GM12864 (cell line): ENCODE data around the gene PIR.

Source experiments
- DNase-seq: peaks from one replicate; pipeline ENCODE4 v3.0.0-alpha.2; 2011; ENCODE audit warnings: low read depth
- H3K4me3 ChIP-seq: 2 replicates; pipeline ENCODE4 v1.5.1; 2011; ENCODE audit warnings: mild to moderate bottlenecking, low read depth, low read length, control low read depth
- TF ChIP-seq, protein P1 (sequence below): IDR thresholded peaks from 2 replicates; pipeline ENCODE4 v1.5.1; 2011; ENCODE audit warnings: low read depth, mild to moderate bottlenecking, moderate library complexity, low read length, control low read depth, inconsistent platforms; ENCODE audit errors: missing control alignments

The PIR gene

DNA sequence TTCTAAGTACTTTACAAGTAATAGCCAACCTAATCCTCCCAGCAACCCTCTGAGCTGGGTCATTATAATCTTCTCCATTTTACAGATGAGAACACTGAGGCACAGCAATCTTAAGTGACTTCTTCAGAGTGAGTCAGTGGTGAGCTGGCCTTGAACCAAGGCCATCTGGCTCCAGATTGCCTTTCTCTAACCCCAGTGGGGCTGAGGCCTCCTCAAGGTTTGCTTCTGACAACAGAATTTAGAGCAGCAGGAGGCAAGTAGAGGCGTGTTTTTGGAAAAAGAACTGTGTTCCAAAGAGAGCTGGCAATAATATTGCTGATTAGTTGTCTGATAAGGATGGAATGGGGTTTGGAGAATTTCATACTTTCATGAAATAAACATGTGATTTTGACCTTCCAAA is 41.2 kb downstream of the PIR start:
- no peak for DNase-seq
- TF ChIP-seq, protein P1, sequence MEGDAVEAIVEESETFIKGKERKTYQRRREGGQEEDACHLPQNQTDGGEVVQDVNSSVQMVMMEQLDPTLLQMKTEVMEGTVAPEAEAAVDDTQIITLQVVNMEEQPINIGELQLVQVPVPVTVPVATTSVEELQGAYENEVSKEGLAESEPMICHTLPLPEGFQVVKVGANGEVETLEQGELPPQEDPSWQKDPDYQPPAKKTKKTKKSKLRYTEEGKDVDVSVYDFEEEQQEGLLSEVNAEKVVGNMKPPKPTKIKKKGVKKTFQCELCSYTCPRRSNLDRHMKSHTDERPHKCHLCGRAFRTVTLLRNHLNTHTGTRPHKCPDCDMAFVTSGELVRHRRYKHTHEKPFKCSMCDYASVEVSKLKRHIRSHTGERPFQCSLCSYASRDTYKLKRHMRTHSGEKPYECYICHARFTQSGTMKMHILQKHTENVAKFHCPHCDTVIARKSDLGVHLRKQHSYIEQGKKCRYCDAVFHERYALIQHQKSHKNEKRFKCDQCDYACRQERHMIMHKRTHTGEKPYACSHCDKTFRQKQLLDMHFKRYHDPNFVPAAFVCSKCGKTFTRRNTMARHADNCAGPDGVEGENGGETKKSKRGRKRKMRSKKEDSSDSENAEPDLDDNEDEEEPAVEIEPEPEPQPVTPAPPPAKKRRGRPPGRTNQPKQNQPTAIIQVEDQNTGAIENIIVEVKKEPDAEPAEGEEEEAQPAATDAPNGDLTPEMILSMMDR = no peak
- no peak overlapping the region for H3K4me3 ChIP-seq

DNA sequence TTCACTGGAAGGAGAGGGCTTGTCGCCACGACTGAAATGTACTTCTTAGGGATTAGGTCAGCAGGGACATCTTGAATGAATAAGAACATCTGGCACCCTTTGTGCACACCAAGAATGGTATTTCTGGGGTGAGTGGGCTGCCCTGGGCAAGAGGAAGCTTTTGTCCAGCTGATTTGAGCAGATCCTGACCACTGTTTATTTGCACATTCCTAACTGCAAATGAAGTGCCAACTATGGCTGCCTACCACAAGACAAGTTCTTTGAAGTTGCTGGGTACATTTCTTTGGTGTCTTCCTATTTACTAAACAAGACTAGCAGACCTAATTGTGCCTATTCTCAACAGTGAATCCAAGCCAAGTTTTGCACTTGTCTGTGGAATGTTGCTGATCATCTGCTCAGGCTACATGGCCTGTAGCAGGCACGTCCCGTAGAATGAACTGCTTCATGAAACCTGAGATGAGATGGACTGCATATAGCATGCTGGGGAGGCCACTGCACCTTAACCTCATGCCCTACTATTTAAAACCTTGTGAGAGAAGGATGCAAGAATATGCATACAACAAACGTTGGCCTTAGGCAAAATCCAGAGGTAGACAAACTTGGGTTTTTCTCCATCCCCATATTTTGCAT is 45.0 kb downstream of the PIR start:
- no peak overlapping the region for H3K4me3 ChIP-seq
- TF ChIP-seq, protein P1 = no peak
- DNase-seq = no peak

DNA sequence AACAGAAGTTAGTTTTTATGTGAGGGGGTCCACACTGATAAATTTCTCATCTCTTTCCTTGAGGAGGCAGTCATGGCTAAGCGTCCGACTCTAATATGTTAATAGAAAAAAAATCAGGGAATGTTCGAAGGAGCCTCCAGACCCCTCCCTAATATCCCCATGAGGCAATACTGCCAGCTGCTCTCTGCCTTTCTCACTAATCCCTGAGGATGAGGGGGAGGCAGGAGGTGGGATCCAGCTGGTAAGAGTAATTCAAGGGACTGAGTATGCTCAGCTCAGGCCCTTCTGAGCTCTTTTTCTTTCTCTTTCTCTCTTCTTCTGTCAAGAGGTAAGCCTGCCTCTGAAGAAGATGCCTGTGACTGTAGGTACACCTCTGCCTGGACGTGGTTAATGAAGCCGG is 51.7 kb downstream of the PIR start:
- DNase-seq = no peak
- TF ChIP-seq, protein P1 = no peak
- no peak overlapping the region for H3K4me3 ChIP-seq

DNA sequence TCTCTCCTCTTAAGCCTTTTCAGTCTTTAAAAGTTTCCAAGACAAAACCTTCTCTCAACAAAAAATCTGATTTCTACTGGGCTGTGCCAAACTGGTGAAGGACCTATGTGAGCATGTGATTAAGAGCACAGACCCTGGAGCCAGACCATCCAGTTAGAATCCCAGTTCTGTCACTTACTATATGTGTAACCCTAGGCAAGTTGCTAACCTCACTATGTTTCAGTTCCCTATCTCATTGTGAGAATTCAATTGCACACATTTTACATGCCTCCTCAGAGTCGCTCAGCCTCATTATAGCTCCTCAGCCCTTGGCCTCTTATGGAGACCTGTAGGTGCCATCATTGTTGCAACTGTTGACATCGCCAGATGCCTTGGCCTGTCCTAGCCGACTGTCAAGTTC is 54.8 kb downstream of the PIR start:
- H3K4me3 ChIP-seq = no peak overlapping the region
- TF ChIP-seq, protein P1 = no peak
- DNase-seq = peak; percentile 7

DNA sequence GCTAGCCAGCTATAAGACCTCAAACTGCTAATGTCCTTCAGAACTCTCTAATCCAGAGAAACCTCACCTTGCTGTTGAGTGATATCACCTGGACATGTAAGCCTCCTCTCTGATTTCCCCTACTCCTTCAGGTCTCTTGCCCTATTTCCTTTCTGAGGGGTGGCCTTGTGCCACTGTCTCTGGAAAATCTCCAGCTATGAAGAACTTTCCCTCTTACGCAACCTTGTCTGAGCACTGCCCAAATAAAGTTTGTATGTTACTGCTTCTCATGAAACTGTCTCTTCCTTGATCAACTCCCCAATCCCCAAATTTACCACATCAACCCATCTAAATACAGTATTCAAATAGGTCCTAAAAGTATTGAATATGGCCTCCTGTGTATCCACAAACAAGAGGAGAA is 55.4 kb downstream of the PIR start:
- no peak for DNase-seq
- TF ChIP-seq, protein P1 = no peak
- no peak overlapping the region for H3K4me3 ChIP-seq

DNA sequence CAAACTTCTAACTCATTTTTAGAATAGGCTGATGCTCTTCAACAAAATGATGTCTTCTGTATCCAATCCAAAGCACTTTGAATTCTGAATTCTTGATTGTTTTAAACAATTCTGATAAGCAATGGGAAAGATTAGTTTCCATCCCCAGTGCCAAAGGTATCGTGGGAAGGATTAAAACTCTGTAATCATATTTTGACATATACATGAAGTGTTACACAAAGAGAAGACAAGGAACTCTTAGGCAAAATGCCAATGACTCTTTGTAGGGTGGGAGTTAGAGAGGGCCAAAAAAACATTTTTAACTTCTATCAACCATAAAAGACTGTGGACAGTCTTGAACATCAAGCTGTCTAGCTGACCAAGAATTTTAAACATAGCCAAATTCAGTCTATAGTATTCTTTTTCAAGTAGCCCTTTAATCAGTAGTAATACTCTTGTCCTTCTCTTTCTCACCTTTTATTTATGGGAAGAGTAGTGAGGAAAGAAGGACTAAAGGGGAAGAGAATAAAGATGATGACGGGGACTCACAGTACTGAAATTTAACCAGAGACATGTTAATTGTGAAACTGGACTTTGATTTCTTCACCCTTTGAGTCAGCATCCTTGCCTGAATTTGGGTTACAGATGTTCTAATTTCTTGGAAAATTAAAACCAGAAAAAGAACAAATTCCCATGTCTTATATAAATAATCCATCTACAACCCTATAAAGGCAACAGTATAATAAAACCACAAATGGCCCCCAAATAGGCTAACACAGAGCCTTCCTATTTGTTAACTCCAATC is 57.1 kb downstream of the PIR start:
- DNase-seq = no peak
- TF ChIP-seq, protein P1 = no peak
- H3K4me3 ChIP-seq = no peak overlapping the region
